HFF-Myc (cell line): ENCODE results near the gene SNAPC5.
"Not testable (repeated sequence)": the region's sequence is repeated elsewhere in the genome, so short reads cannot be mapped to it uniquely, and the experiment has no call there.

Experiments used
- DNase-seq: peaks from one replicate; pipeline ENCODE4 v3.0.0-alpha.2; 2011; ENCODE audit warnings: low read depth; ENCODE audit errors: extremely low read depth
- H3K4me3 ChIP-seq: replicated peaks from 2 replicates; pipeline ENCODE4 v1.5.1; 2011; ENCODE audit warnings: low read depth, mild to moderate bottlenecking, control low read depth, low read length
- CTCF ChIP-seq: IDR thresholded peaks from 2 replicates; pipeline ENCODE4 v1.5.1; 2012; ENCODE audit warnings: mild to moderate bottlenecking, low read depth, low read length, control low read depth; ENCODE audit errors: missing control alignments

The SNAPC5 gene

GRCh38 chr15:66514586-66514985 lies 17.0 kb upstream of the SNAPC5 start:
- no peak for TF ChIP-seq CTCF
- no peak for DNase-seq
- H3K4me3 ChIP-seq = no peak overlapping the region

GRCh38 chr15:66508293-66508883 lies 10.8 kb upstream of the SNAPC5 start:
- DNase-seq = no peak
- no peak overlapping the region for H3K4me3 ChIP-seq
- TF ChIP-seq CTCF = no peak

GRCh38 chr15:66505818-66506217 lies 8.3 kb upstream of the SNAPC5 start:
- TF ChIP-seq CTCF = no peak
- peak overlapping the region; percentile 97 for H3K4me3 ChIP-seq
- no peak for DNase-seq

GRCh38 chr15:66505430-66505811 lies 7.9 kb upstream of the SNAPC5 start:
- no peak for DNase-seq
- peak overlapping the region; percentile 97 for H3K4me3 ChIP-seq
- no peak for TF ChIP-seq CTCF

GRCh38 chr15:66504563-66505429 lies 7.2 kb upstream of the SNAPC5 start, which contains the start of the genes RPL4 and ZWILCH:
RPL4 (minus strand) TSS chr15:66504855; CDS start chr15:66504790, 65 bp downstream.
ZWILCH (plus strand) TSS chr15:66505326; CDS start chr15:66505339, 13 bp downstream.
- peak; percentile 72 for DNase-seq
- peak within 1 kb of the TSS; percentile 97 for H3K4me3 ChIP-seq
- no peak for TF ChIP-seq CTCF

GRCh38 chr15:66503780-66504562 lies 6.4 kb upstream of the SNAPC5 start:
- peak overlapping the region; percentile 97 for H3K4me3 ChIP-seq
- DNase-seq = no peak
- no peak for TF ChIP-seq CTCF

- DNase-seq = not testable (repeated sequence)
- H3K4me3 ChIP-seq = peak overlapping the region; percentile 97
These were observed 5.6 kb upstream of the SNAPC5 start for GRCh38 chr15:66503041-66503648.
